Esophagus muscularis mucosa (tissue), 3 donors: ENCODE measurements around the gene DNAH10.

Experiments used
- POLR2A ChIP-seq: fragments of 450-650 bp; IDR thresholded peaks from one replicate; pipeline ENCODE4 v1.6.1; 2017; ENCODE audit warnings: antibody characterized with exemption, moderate library complexity, mild to moderate bottlenecking, low read depth
- TF ChIP-seq, protein P1 (sequence below), 3 experiments: fragments of 200-600 bp in 2 of 3; fragments of 450-650 bp in 1 of 3; sonication (generic) in 2 of 3; IDR thresholded peaks; one replicate each; pipeline ENCODE4 v1.5.1; 2017 to 2019; ENCODE audit warnings: antibody characterized with exemption in 3 of 3, mild to moderate bottlenecking in 2 of 3, moderate library complexity in 1 of 3

DNA sequence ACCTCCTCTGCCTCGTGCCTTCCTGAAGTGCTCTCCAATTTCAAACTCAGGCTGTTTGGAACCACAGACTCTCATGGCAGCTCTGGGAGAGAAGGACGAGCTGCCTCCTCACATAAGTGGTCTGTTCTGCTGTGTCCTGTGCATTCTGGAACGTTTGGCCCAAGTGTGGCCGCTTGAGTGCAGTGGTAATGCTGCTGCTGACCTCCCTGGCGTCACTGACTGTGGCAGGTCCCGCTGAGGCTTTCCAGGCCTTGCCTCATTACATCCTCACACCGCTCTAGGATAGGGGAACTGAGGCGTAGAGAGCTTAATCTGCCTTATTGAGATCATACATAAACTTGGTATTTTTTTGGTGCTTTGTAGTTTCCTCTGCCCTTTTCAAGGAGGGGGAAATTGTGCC is 196.4 kb downstream of the DNAH10 start:
- TF ChIP-seq, protein P1, sequence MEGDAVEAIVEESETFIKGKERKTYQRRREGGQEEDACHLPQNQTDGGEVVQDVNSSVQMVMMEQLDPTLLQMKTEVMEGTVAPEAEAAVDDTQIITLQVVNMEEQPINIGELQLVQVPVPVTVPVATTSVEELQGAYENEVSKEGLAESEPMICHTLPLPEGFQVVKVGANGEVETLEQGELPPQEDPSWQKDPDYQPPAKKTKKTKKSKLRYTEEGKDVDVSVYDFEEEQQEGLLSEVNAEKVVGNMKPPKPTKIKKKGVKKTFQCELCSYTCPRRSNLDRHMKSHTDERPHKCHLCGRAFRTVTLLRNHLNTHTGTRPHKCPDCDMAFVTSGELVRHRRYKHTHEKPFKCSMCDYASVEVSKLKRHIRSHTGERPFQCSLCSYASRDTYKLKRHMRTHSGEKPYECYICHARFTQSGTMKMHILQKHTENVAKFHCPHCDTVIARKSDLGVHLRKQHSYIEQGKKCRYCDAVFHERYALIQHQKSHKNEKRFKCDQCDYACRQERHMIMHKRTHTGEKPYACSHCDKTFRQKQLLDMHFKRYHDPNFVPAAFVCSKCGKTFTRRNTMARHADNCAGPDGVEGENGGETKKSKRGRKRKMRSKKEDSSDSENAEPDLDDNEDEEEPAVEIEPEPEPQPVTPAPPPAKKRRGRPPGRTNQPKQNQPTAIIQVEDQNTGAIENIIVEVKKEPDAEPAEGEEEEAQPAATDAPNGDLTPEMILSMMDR (IDR thresholded peaks at IDR 0.05) = no peak
- TF ChIP-seq POLR2A = no peak
